LNCaP clone FGC (cell line): ENCODE results near the gene PDE6B.
A peak's percentile ranks its signal among the peaks of the same experiment; 100 is the strongest.

Experiments
- DNase-seq: peaks from one replicate; pipeline ENCODE4 v3.0.0-alpha.2; 2011; ENCODE audit warnings: low read depth
- H3K4me3 ChIP-seq: 2 replicates; pipeline ENCODE4 v1.5.1; 2011; ENCODE audit warnings: mild to moderate bottlenecking, low read depth, low read length, control low read depth
- TF ChIP-seq, protein P1 (sequence below): IDR thresholded peaks from 2 replicates; pipeline ENCODE4 v1.5.1; 2012; ENCODE audit warnings: mild to moderate bottlenecking; ENCODE audit not compliant: control insufficient read depth, insufficient read depth; ENCODE audit errors: extremely low read depth

The PDE6B gene

DNA sequence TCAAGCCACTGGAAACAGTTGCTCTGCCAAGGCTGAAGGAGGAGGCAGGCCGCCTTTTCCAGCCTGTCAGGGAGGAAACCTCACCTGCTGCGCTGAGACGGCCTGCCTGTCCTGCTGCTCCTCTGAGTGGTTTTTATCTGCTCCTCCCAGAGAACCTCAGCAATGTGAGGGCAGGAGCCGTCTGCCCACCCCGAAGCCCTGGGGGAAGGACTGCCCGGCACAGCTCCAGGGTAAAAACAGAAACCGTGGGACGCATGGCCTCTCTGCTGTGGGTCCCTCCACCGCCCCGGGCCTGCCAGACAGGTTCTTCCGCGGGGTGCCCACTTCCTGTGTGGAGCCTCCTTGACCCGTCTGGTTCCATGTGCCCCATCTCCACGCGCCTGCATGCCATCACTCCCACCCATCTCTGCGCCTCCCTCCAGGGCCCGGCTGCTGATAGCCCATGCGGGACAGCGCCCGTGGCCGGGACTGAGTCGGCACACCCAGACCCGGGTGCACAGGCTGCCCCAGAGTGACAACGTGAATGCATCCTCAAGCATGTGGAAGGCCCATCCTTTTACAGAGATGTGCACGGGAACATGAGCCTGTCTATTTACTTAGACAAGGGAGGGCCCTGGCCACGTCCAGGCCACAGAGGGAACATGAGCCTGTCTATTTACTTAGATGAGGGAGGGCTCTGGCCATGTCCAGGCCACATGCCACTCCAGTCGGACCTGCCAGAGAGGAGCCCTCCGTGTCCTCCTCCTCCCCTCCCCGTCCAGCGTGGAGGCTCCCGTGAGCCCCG, 67.6 kb downstream of the PDE6B start:
- TF ChIP-seq, protein P1, sequence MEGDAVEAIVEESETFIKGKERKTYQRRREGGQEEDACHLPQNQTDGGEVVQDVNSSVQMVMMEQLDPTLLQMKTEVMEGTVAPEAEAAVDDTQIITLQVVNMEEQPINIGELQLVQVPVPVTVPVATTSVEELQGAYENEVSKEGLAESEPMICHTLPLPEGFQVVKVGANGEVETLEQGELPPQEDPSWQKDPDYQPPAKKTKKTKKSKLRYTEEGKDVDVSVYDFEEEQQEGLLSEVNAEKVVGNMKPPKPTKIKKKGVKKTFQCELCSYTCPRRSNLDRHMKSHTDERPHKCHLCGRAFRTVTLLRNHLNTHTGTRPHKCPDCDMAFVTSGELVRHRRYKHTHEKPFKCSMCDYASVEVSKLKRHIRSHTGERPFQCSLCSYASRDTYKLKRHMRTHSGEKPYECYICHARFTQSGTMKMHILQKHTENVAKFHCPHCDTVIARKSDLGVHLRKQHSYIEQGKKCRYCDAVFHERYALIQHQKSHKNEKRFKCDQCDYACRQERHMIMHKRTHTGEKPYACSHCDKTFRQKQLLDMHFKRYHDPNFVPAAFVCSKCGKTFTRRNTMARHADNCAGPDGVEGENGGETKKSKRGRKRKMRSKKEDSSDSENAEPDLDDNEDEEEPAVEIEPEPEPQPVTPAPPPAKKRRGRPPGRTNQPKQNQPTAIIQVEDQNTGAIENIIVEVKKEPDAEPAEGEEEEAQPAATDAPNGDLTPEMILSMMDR: no peak
- peak; percentile 94 for DNase-seq
- H3K4me3 ChIP-seq: no peak overlapping the region

DNA sequence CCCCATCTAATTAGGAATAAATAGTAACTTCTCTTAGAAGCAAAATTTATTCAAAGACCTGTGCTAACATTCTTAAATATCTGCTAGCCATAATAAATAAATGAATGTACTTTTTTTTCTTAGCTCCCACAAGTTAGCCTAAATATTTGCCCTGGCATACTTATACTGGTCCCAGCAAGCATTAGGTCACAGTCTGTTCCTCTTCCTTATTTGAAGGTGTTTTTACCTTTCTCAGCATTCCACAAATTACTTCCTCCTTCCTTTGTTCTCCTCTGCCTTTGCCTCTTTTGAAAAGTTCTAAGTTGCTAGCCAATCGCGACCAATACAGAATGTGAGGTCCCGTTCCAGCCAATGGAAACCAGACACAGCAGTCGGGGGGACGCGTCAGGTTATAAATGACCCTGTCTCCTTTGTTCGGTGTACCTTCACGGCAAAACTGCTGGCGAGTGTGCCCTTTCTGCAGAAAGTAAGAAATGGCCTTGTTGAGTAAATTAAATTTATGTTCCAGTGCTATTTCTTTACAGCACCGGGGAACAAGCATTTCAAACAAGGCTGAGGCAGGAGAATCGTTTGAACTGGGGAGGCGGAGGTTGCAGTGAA, 69.1 kb downstream of the PDE6B start:
- H3K4me3 ChIP-seq: 0 out of 2 replicates have a peak overlapping the region, but pooled peaks have one; percentile 12
- DNase-seq: peak; percentile 68

DNA sequence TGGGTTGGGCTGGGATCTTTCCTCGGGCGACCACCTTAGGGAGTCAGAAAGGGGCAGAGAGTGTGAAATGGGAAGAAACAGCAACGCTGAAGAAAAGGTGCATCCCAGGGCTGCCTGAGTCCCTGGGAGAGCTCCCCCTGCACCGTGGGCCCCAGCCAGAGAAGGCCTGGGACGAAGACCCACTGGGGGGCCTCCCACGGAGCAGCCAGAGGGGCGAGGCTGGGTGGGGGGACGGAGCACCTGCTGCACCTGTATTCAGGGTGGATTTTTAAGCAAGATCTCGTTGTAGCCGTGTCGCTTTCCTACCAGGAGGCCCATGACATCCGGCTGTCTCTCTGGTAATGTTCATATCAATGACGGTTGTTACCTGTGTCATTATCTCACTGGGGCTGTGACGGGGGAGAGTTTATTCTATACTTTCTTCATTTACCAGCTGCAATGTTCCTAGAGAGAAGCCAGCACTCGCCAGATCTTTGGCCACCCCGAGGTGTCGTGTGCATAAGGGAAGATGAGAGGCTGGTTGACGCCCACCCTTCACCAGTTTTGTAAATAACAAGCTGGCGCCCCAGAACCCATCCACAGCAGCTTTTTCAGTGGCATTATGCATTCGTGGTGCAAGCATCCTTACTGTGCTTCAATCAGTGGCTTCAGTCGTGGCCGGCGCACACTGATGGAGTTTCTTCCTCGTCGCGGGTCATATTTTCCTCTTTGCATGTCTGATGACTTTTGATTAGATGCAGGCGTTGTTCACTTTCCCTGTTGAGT, 74.6 kb downstream of the PDE6B start:
- DNase-seq: no peak
- TF ChIP-seq, protein P1: no peak
- H3K4me3 ChIP-seq: no peak overlapping the region

DNA sequence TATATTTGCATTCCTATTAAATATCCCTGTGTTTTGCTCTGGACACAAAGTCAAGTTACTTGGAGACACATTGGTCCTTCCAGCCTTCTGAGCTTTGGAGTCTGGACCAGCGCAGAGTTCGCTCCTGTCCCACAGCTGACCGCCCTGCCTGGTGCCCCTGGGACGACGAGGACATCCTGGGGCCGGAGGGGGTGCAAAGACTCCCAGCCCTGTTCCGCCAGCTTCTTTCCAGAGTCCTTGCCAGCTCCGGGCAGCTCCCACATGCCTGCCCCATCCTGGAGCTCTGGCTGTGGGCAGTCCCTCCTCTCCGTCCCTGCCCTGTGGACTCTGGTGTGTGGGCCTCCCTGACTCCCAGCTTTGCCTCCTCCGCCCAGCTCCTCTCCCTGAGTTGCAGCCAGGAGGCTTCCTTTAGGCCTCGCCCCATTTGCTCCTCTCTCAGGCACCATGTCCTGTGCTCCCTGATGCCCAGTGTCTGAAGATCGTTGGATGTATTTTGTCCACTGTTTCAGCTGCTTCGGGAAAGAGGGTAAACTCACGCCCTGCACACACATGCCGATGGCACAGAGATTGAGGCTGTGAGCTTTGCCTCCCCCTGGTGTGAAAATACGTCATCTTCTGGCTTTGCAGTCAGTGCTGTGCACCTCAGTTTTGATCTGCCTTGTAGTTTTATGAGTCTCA, 75.4 kb downstream of the PDE6B start:
- no peak overlapping the region for H3K4me3 ChIP-seq
- TF ChIP-seq, protein P1: no peak
- DNase-seq: no peak

DNA sequence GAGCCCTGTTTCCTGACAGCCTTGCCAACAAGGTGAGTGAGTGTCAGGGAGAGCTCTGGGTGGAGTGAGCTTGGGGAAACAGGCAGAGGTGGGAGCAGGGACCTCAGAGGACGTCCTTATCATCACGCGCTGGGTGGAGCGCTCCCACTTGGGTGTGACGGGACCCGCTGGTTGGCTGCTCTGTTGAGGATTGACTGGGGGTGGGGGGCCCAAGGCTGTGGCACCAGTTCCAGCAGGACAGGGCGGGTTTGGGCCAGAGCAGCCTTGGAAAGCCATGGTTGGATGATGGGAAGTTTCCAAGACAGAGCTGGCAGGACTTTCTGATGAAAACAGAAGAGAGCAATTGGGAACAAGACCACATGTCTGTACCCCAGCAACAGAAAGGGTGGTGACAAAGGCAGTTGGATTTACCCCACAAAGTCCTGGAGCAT, 77.3 kb downstream of the PDE6B start:
- TF ChIP-seq, protein P1: no peak
- H3K4me3 ChIP-seq: no peak overlapping the region
- no peak for DNase-seq

DNA sequence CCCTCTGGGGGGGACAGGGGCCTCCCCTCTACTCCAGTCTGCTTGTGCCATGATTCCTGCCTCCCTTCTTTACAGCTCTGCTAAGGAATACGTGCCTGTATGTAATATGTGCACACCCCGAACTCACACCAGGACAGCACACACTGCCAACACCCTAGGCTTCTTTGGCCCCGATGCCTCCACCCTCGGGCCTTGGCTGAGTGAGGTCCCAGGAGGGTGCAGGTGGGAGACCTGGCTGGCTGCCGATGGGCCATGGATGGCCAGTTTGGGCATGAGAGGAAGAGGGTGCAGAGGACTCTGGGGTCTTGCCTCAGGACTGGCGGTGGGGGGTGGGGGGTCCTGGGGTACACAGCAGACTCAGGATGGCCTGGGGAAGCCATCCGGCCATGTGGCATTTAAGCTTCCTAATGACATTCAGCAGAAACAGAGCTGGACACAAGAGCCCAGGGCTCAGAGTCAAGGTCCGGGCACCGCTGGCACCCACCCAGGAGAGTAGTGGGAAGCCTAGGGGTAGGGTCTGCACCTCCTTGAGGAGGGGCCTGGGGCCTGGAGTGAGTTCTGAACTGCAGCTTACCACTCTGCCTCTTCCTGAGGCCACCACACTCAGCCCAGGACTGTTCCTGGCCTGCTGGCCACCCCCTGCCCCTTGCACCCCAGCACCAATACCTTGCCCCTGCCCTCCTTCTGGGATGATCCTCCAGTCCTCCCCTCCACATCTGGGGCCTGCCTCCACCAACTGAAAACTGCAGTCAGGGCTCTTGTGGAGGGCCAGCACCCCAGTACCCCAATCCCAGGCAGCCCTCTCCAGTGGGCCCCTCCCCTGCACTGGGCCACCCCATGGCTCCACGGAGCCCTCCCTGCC, 78.2 kb downstream of the PDE6B start:
- no peak for DNase-seq
- TF ChIP-seq, protein P1: no peak
- no peak overlapping the region for H3K4me3 ChIP-seq
